Panc1 (cell line): Measurements from ENCODE around the gene LRRC74A. TPM values are rescaled to one million over a fixed set of nuclear protein-coding genes. Genes with fewer than 3 reads are reported as not detected.

Source experiments
- ATAC-seq: fragments of 200-7000 bp; cut with Tn5 transposase; 2 replicates; pipeline ENCODE4 v1.9.1; 2020; ENCODE audit warnings: mild to moderate bottlenecking, moderate library complexity
- BruUV-seq: library from RNA; stranded (reverse); fragments of 400-500 nt; replicated peaks from 2 replicates; lab custom pipeline; 2021; lab: Mats Ljungman, UMichigan
- CTCF ChIA-PET: fragments of 300-600 bp; sonication (Branson Sonifier 250); formaldehyde crosslinking; loops from one replicate; lab custom pipeline; 2022; ENCODE audit warnings: antibody characterized with exemption; lab: Charles Lee
- POLR2A ChIA-PET: fragments of 300-600 bp; sonication (Branson Sonifier 250); formaldehyde crosslinking; loops from one replicate; lab custom pipeline; 2022; ENCODE audit warnings: antibody characterized with exemption; lab: Charles Lee
- DNase-seq: peaks from one replicate; pipeline ENCODE4 v3.0.0-alpha.2; 2010; ENCODE audit warnings: low read depth, low spot score
- H3K27ac ChIP-seq: 2 replicates; pipeline ENCODE4 v1.5.1; 2011; ENCODE audit warnings: mild to moderate bottlenecking, low read length, inconsistent platforms
- H3K27me3 ChIP-seq: fragments of 200-500 bp; sonication (Bioruptor generic); 2 replicates; pipeline ENCODE4 v1.6.0; 2014; ENCODE audit warnings: low read length, inconsistent platforms; ENCODE audit not compliant: control insufficient read depth, insufficient read depth
- H3K36me3 ChIP-seq: fragments of 200-500 bp; sonication (Bioruptor generic); 2 replicates; pipeline ENCODE4 v1.5.1; 2014; ENCODE audit warnings: inconsistent platforms, mild to moderate bottlenecking, low read length, moderate library complexity; ENCODE audit not compliant: control insufficient read depth, insufficient read depth
- H3K4me1 ChIP-seq: 2 replicates; pipeline ENCODE4 v1.5.1; 2011; ENCODE audit warnings: inconsistent platforms, mild to moderate bottlenecking, low read length, moderate library complexity; ENCODE audit not compliant: control insufficient read depth, insufficient read depth
- H3K4me3 ChIP-seq, 2 experiments: 2 replicates each; pipeline ENCODE4 v1.5.1; 2011 to 2012; ENCODE audit warnings: low read depth in 2 of 2, low read length in 2 of 2, mild to moderate bottlenecking in 2 of 2, inconsistent platforms in 1 of 2, moderate library complexity in 1 of 2
- H3K9me3 ChIP-seq: fragments of 200-500 bp; sonication (Bioruptor generic); 2 replicates; pipeline ENCODE4 v1.5.1; 2014; ENCODE audit warnings: low read depth, mild to moderate bottlenecking, inconsistent platforms, low read length, moderate library complexity; ENCODE audit not compliant: control insufficient read depth, insufficient read depth
- CTCF ChIP-seq: fragments of 450-650 bp; IDR thresholded peaks from 2 replicates; pipeline ENCODE4 v1.5.1; 2017; ENCODE audit warnings: mild to moderate bottlenecking
- POLR2AphosphoS5 ChIP-seq: IDR thresholded peaks from 2 replicates; pipeline ENCODE4 v1.6.1; 2012; ENCODE audit warnings: mild to moderate bottlenecking, low read depth, low read length, moderate library complexity
- REST ChIP-seq, 2 experiments: IDR thresholded peaks; 2 replicates each; pipeline ENCODE4 v1.6.1; 2011 to 2012; ENCODE audit warnings: low read depth in 2 of 2, control low read depth in 1 of 2, low read length in 1 of 2, mild to moderate bottlenecking in 1 of 2, moderate library complexity in 1 of 2; ENCODE audit not compliant: insufficient read depth in 1 of 2
- SIN3A ChIP-seq: IDR thresholded peaks from 2 replicates; pipeline ENCODE4 v1.6.1; 2012; ENCODE audit warnings: low read depth, mild to moderate bottlenecking, low read length, moderate library complexity, borderline replicate concordance; ENCODE audit not compliant: insufficient read depth
- TCF7L2 ChIP-seq: IDR thresholded peaks from 2 replicates; pipeline ENCODE4 v1.6.1; 2011; ENCODE audit warnings: mild to moderate bottlenecking, low read depth, low read length, inconsistent platforms
- in situ Hi-C: cut with HindIII; loops from 2 replicates; pipeline ENCODE4 v1.10.0; 2016; ENCODE audit warnings: low sequenced_read_pairs, low pct_unique_long_range_greater_than_20kb
- intact Hi-C: fragments of 100-400 bp; cut with micrococcal nuclease; formaldehyde crosslinking; loops from one replicate; pipeline ENCODE4 v1.10.0; 2022; ENCODE audit not compliant: unreplicated experiment
- total RNA-seq: library from RNA; stranded (reverse); gene quantifications from one replicate; pipeline ENCODE4 v1.2.1, GENCODE V29; 2021; ENCODE audit not compliant: unreplicated experiment

LRRC74A gene
- total RNA-seq, 1 experiment from 2014 or later = not detected

DNA sequence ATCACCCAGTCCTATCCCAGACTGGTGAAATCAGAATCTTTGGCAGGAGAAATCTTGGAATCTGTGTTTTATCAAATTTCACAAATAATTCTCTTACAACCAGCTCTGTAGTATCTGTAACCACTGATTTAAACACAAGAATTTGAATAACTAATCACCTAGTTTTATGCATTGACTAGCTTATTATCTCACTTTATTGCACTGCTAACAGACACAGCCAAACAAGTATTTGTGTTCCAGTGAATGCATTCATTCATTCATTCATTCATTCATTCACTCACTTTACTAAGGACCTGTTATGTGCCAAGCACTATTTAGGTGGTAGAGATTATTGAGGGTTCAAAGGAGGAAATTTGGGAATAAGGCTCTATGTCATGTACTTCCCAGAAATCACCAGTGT is 16.2 kb downstream of the LRRC74A start:
- no peak overlapping the region for H3K4me3 ChIP-seq
- DNase-seq (no peak), ATAC-seq (no peak)
- no peak overlapping the region for H3K27ac ChIP-seq
- H3K27me3 ChIP-seq = peaks cover 9% of the 10 kb centered on the region; the same call in 1 of the 2 replicates
- no peak for TF ChIP-seq POLR2AphosphoS5
- no peak for TF ChIP-seq REST (IDR thresholded peaks at IDR 0.05; ENCODE audit: insufficient read depth in 1 of 2, low read depth in 2 of 2, low read length in 1 of 2)
- TF ChIP-seq CTCF = no peak
- no peak for TF ChIP-seq SIN3A
- TF ChIP-seq TCF7L2 = no peak
- intact Hi-C loops (no loop called here), in situ Hi-C loops (no loop called here)
- H3K9me3 ChIP-seq = no peaks in the 10 kb centered on the region
- POLR2A ChIA-PET = no interaction called here
- CTCF ChIA-PET = no interaction called here
- no peaks in the 10 kb centered on the region for H3K36me3 ChIP-seq
- H3K4me1 ChIP-seq = no peaks in the 10 kb centered on the region
- no TSS peak for BruUV-seq

GRCh38 chr14:76844223-76844622 is 18.0 kb downstream of the LRRC74A start:
- no peak for TF ChIP-seq TCF7L2
- no peak for TF ChIP-seq REST (IDR thresholded peaks at IDR 0.05; ENCODE audit: insufficient read depth in 1 of 2, low read depth in 2 of 2, low read length in 1 of 2)
- no peak for TF ChIP-seq SIN3A
- TF ChIP-seq CTCF = no peak
- no peak for TF ChIP-seq POLR2AphosphoS5
- ATAC-seq (peak; percentile 60; the same call in 1 of the 2 replicates), DNase-seq (peak; percentile 1)
- no TSS peak for BruUV-seq
- peaks cover under 1% of the 10 kb centered on the region; the same call in 1 of the 2 replicates for H3K27me3 ChIP-seq
- ChIA-PET CTCF (no interaction called here), POLR2A (interaction anchor here (0.6 kb wide), 1 partner anchor 25 kb away, joined by 8 read pairs; no protein-coding TSS in a partner anchor)
- in situ Hi-C loops (no loop called here), intact Hi-C loops (no loop called here)
- no peaks in the 10 kb centered on the region for H3K4me1 ChIP-seq
- no peaks in the 10 kb centered on the region for H3K9me3 ChIP-seq
- H3K27ac ChIP-seq = no peak overlapping the region
- no peaks in the 10 kb centered on the region for H3K36me3 ChIP-seq
- no peak overlapping the region for H3K4me3 ChIP-seq
